ENCODE results near the gene FAIM2. TPM values are rescaled to one million over a fixed set of nuclear protein-coding genes. Genes with fewer than 3 reads are reported as not detected.

Gene FAIM2
- total RNA-seq, 1 donor from 2014 or later, result not detected

DNA sequence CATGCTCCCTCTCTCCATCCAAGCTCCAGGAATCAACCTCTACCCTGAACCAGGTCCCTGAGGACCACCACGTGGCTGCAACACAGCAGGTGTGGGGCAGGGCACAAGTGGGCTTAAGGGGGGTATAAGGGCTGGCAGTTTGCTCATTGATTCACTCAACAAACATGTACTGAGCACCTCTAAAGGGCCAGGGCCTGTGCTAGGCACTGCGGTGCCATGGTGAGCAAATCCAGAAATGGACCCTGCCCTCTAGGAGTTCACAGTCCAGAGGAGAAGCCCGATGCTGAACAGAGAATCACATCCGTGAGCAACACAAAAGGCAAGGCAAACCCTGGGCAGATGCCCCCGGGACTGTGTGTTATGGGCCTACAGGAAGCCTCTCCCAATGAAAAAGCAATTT is 40.3 kb upstream of the FAIM2 start:
- no peak overlapping the region for H3K4me3 ChIP-seq (ENCODE audit: low read depth, low read length)
- DNase-seq (ENCODE audit: low read depth), result no peak
- TF ChIP-seq, protein P1, sequence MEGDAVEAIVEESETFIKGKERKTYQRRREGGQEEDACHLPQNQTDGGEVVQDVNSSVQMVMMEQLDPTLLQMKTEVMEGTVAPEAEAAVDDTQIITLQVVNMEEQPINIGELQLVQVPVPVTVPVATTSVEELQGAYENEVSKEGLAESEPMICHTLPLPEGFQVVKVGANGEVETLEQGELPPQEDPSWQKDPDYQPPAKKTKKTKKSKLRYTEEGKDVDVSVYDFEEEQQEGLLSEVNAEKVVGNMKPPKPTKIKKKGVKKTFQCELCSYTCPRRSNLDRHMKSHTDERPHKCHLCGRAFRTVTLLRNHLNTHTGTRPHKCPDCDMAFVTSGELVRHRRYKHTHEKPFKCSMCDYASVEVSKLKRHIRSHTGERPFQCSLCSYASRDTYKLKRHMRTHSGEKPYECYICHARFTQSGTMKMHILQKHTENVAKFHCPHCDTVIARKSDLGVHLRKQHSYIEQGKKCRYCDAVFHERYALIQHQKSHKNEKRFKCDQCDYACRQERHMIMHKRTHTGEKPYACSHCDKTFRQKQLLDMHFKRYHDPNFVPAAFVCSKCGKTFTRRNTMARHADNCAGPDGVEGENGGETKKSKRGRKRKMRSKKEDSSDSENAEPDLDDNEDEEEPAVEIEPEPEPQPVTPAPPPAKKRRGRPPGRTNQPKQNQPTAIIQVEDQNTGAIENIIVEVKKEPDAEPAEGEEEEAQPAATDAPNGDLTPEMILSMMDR (conservative IDR thresholded peaks at IDR 0.05; ENCODE audit: low read depth, low read length), result no peak

DNA sequence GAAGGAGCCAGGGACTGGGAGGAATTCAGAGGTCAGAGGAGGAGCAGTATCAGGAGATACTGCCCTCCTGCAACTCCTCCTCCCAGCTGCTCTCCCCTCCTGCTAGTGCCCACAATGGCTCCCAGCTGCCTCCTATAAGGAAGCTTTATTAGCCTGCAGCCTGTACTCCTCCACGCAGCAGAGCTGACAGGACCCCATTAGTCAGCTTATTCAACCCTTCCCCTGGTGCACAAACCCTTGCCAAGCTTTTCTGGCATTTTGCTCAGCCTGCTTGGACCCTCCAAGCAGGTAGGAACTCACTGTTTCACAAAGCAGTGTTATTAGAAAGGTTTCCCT is 39.9 kb upstream of the FAIM2 start:
- no peak for DNase-seq (ENCODE audit: low read depth)
- H3K4me3 ChIP-seq (ENCODE audit: low read depth, low read length), result no peak overlapping the region
- TF ChIP-seq, protein P1 (conservative IDR thresholded peaks at IDR 0.05; ENCODE audit: low read depth, low read length), result no peak

DNA sequence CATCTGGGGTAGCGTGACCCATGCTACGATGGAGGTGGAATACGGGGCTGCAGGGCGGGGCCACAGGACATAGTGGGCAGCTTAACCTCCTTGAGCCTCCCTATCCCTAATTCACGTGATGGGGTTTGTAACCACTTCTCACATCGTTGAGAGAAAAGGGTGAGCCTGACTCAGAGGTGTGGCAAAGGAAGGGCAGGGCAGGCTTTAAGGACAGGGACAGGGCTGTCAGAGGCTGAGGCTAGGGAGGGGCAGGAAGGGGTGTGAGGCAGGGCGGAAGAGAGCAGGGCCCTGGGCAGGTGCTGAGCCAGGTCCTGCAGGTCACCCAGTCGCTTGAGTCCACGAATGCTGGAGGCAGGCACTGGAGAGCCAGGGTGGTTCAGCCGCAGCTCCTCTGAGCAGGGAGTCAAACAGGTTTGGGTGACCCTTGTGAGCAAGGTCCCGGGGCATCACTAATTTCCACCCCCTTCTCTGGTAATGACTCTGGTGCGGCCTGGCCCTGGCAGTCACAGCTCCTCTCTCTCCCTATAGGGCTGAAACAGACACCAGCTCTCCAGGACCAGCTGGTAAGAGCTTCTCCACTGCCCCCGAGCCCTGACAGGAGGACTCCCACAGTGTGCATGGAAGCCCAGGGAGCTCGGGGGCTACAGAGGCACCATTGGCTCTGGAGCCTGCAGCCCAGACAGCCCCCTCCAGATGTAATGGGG is 39.4 kb upstream of the FAIM2 start:
- H3K4me3 ChIP-seq (ENCODE audit: low read depth, low read length), result no peak overlapping the region
- TF ChIP-seq, protein P1 (conservative IDR thresholded peaks at IDR 0.05; ENCODE audit: low read depth, low read length), result no peak
- no peak for DNase-seq (ENCODE audit: low read depth)

DNA sequence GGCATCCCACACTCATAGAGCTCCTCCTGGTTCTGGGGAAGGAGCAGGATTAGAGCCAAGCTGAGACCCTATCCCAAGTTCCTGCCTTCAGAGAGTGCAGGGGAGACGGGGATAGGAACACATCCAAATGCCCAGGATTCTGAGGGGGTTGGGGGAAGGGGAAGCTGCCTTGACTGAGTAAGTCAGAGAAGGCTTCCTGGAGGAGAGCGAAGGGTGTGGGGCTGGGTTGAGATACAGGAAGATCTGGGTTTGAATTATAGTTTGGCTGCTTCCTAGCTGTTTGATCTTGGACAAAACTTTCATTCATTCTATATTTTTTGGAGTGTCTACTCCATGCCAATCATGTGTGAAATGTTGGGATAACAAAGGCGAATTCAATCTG is 38.8 kb upstream of the FAIM2 start:
- no peak overlapping the region for H3K4me3 ChIP-seq (ENCODE audit: low read depth, low read length)
- DNase-seq (ENCODE audit: low read depth), result no peak
- TF ChIP-seq, protein P1 (conservative IDR thresholded peaks at IDR 0.05; ENCODE audit: low read depth, low read length), result no peak

DNA sequence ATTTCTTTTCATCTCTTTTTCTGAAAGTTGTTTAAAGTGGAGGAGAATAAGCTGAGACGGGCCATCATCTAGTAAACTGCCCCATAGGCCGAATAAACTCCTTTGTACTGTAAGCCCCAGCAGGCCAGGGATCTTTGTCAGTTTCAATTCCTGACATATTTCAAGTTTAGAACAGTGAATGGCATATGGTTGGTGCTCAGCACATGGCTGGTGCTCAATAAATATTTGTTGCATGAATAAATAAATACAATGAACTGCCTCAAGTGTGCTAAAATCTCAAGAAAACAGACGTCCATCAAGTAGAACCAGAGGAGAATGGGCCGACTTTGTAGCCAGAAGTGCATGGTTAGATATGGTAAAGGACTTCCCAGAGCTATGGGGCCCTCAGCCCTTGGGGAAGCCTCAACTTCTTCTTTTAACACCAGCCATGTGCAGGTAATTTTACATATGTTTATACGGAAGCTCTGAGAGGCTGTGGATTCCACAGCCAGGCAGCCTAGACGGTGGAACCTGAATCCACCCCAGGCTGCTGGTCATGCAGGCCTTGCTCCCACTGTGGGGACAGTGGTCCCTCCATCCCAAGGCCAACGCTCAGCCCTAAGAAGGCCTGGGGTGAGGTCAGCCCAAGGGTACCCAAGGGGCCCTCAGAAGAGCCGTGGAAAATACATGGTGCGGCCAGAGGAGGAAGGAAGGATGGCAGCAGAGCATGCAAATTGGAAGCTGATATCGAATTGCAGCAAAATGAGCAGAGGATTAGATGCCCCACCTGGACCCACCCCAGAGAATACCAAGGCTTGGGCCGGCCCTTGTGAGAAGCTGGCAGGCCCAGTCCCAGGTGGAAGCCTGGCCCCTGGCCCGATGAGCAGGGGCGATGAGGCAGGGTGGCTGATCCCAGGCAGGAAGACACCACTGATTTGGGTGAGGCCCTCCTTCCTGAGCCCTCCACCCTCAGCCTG is 38.1 kb upstream of the FAIM2 start:
- TF ChIP-seq, protein P1 (conservative IDR thresholded peaks at IDR 0.05; ENCODE audit: low read depth, low read length), result no peak
- no peak for DNase-seq (ENCODE audit: low read depth)
- no peak overlapping the region for H3K4me3 ChIP-seq (ENCODE audit: low read depth, low read length)

DNA sequence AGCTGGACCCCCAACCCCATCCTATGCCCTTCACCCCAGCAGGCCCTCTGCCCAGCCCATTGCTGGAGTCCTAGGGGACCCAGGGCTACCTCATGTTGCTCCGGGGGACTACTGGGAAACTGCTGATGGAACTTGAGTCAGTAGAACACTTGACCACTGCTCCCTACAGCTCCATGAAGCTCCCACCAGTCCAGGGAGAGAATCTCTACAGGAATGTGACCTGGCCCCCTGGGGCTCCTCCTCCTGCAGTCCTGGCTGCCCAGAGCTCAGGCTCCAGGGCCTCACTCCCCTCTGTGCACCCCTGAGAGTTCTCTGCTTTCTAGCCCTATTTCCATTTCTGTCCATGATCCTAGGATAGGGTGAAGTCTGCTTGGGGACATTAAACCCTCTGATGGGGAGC is 36.0 kb upstream of the FAIM2 start:
- TF ChIP-seq, protein P1 (conservative IDR thresholded peaks at IDR 0.05; ENCODE audit: low read depth, low read length), result no peak
- no peak overlapping the region for H3K4me3 ChIP-seq (ENCODE audit: low read depth, low read length)
- DNase-seq (ENCODE audit: low read depth), result no peak
